NCI-H2107 treated with DMSO at 0.1 percent for 48 hours (cell line): ENCODE data around the gene SUPV3L1.

Source experiments
- DNase-seq: peaks from one replicate; lab custom pipeline; 2025; ENCODE audit not compliant: unreplicated experiment; lab: John Stamatoyannopoulos, UW

Gene SUPV3L1

GRCh38 chr10:69201045-69201444 lies 21.0 kb downstream of the SUPV3L1 start:
- no peak for DNase-seq

- DNase-seq: no peak
These were observed 22.3 kb downstream of the SUPV3L1 start for GRCh38 chr10:69202332-69202731.

- DNase-seq: no peak
These were observed 28.7 kb downstream of the SUPV3L1 start for GRCh38 chr10:69208761-69209160.

- DNase-seq: no peak
These were observed 29.9 kb downstream of the SUPV3L1 start for GRCh38 chr10:69209787-69210484.

- DNase-seq: no peak
These were observed 31.1 kb downstream of the SUPV3L1 start for GRCh38 chr10:69211104-69211503.

- no peak for DNase-seq
These were observed 31.5 kb downstream of the SUPV3L1 start for GRCh38 chr10:69211524-69211923.

GRCh38 chr10:69213591-69214311 lies 33.7 kb downstream of the SUPV3L1 start:
- no peak for DNase-seq

- DNase-seq: no peak
These were observed 34.7 kb downstream of the SUPV3L1 start for GRCh38 chr10:69214666-69215131.

- DNase-seq: no peak
These were observed 35.6 kb downstream of the SUPV3L1 start for GRCh38 chr10:69215405-69216171.

- DNase-seq: no peak
These were observed 36.6 kb downstream of the SUPV3L1 start for GRCh38 chr10:69216577-69217118.

- no peak for DNase-seq
These were observed 37.2 kb downstream of the SUPV3L1 start for GRCh38 chr10:69217119-69217754.

- no peak for DNase-seq
These were observed 38.8 kb downstream of the SUPV3L1 start for GRCh38 chr10:69218831-69219230.

GRCh38 chr10:69220041-69220451 lies 40.0 kb downstream of the SUPV3L1 start, which contains the start of gene HKDC1:
Gene HKDC1 (plus strand): TSS chr10:69220332. CDS start chr10:69220436, 104 bp downstream.
- DNase-seq: no peak

- DNase-seq: no peak
These were observed 40.5 kb downstream of the SUPV3L1 start for GRCh38 chr10:69220507-69220906.

- peak; percentile 36 for DNase-seq
These were observed 42.4 kb downstream of the SUPV3L1 start for GRCh38 chr10:69222157-69223027.

GRCh38 chr10:69223028-69223342 lies 43.0 kb downstream of the SUPV3L1 start:
- DNase-seq: no peak

- DNase-seq: no peak
These were observed 45.0 kb downstream of the SUPV3L1 start for GRCh38 chr10:69224862-69225657.

GRCh38 chr10:69225681-69226080 lies 45.6 kb downstream of the SUPV3L1 start:
- no peak for DNase-seq

- DNase-seq: no peak
These were observed 47.0 kb downstream of the SUPV3L1 start for GRCh38 chr10:69226919-69227450.
